GM18873 (cell line): ENCODE measurements around the gene ADAP1.
"Not testable (repeated sequence)": the region's sequence is repeated elsewhere in the genome, so short reads cannot be mapped to it uniquely, and the experiment has no call there.

Experiments
- ATAC-seq: cut with Tn5 transposase; IDR thresholded peaks from one replicate; pipeline ENCODE4 v1.9.1; 2021; ENCODE audit warnings: mild to moderate bottlenecking, moderate library complexity, moderate number of reproducible peaks; ENCODE audit not compliant: unreplicated experiment, low FRiP score

ADAP1 gene

GRCh38 chr7:910931-911431 is 43.5 kb downstream of the ADAP1 start:
- no peak for ATAC-seq

DNA sequence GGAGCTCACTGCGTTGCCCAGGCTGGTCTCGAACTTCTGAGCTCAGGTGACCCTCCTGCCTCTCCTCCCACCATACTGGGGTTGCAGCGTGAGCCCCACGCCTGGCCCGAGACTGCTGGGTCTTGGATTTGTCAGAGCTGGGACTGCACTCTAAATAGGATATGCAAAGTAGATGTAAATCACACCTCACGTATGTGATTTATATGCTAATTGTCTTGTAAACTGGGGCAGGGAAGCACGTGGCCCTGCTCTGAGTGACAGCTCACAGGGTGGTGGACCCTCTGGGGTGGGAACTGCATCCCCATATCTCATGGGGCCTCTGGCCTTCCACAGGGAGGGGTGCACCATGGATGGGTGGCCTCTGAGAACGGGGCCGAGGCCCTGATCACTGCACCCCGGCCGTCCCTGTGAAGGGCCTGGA is 44.0 kb downstream of the ADAP1 start:
- no peak for ATAC-seq

DNA sequence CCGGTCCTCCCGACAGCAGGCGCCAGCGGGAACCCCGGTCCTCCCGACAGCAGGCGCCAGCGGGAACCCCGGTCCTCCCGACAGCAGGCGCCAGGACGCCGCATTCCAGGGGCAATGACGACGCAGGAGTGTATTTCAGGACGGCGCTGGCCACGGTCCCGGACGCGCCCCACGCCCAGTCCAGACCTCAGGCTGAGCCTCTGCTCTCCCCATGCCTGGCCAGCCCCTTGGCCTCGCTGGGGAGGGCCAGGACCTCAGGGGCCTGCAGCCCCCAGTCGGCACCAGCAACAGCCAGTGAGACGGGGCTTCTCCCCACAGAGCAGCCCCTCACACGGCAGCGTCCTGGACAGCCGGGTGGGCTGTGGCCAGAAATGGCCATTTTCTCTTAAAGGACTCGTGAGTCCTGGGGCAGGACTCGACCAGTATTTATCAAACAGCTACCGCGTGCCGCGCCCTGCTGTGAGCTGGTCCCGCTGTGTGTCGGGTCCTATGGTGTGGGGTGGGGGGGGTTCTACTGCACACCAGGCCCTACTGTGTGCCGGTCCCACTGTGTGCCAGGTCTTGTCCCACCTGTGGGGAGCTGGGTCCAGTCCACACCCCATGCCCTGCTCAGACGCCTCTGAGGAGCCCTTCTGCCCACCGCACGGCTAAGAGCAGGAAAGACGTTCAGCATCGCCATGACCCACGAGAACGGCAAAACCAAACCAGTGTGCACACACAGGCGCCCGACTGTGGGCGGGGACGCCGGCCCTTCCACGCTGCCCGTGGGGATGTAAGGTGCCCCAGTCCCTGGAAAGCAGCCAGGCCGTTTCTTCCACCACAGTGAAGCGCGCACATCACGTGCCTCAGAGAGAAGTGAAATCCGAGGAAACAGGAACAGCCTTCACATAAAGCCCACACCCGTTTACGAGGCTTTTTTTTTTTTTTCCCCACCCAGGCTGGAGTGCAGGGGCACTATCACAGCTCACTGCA is 44.8 kb downstream of the ADAP1 start:
- no peak for ATAC-seq

DNA sequence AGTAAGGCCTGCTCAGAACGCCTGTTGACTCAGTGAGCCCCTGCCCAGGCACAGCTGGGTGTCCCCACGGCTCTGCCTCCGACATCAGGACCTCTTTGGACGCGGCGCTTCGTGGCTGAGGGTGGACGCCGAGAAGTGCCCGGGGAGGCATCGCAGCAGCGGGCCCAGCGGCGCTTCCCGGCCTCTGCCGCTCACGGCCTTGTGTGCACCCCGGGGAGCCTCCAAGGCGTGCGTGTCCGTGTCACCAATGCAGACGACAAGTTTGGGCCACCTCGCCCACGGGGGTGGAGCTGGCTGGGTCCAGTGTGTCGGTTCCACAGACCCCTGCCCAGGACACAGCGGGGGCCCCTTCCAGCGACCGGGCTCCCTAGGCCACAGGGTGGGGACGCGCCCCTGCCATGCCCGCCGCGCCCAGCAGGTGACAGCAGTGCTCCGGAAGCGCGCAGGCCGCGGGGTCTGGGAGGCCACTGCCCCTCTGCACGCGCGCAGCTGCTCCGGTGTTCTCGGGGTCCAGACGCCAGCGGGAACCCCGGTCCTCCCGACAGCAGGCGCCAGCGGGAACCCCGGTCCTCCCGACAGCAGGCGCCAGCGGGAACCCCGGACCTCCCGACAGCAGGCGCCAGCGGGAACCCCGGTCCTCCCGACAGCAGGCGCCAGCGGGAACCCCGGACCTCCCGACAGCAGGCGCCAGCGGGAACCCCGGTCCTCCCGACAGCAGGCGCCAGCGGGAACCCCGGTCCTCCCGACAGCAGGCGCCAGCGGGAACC is 45.7 kb downstream of the ADAP1 start:
- not testable (repeated sequence) for ATAC-seq

- ATAC-seq: no peak
These were observed 46.3 kb downstream of the ADAP1 start for GRCh38 chr7:908159-908581.

GRCh38 chr7:907158-907980 is 47.1 kb downstream of the ADAP1 start:
- ATAC-seq: no peak

DNA sequence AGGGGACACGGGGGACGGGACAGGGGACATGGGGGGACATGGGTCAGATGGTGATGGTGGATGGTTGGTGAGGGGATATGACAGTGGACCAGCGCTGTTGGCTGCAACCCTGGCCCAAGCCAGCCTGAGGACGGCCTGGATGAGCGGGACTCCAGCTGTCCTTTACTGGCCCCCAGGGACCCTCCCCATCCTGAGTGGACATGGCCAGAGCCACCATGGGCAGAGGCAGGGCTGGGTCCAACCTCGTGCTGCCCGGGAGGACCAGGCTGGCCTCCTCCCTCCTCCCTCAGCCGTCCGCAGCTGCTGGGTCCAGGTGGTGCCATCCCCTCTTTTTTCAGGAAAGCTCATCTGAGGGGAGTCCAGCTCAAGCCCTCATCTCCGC is 47.7 kb downstream of the ADAP1 start:
- ATAC-seq: no peak

- ATAC-seq: no peak
These were observed 49.6 kb downstream of the ADAP1 start for GRCh38 chr7:904847-905246.

- no peak for ATAC-seq
These were observed 50.3 kb downstream of the ADAP1 start for GRCh38 chr7:903921-904755.

GRCh38 chr7:902996-903395 is 51.5 kb downstream of the ADAP1 start:
- ATAC-seq: no peak

DNA sequence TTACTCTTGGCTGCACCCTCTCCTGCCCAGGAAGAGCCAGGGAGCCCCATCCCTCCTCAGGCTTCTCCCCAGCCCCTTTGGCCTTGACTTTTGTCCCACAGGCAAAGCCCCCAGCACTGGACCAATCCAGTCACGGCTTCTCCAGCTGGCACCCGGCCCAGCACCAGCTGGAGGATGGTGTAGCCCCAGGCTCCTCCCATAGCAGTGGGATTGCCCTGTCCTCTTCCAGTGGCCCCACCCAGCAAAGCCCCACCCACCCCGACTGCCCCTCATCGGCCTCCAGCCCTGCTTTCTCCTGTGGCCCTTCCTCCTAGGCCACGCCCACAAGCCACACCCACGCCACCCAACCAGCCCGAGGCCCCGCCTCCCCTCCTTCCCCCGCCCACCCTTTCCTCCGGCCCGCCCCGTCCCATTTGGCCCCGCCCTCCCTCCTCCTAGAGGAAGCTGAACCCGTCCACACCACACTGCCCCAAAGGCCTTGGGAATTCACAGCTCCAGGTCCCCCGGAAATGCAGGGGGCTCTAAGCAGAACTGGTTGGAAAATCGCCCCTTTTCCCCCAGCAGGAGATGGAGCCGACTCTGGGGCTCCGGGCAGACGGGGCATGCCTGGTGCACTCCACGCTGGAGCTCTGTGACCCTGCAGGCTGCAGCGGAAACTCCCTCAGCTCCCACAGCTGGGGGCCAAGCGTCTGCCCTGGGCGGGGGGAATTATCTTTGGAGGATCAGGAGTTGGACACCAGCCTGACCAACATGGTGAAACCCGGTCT is 52.9 kb downstream of the ADAP1 start:
- no peak for ATAC-seq

GRCh38 chr7:901041-901387 is 53.5 kb downstream of the ADAP1 start:
- no peak for ATAC-seq

DNA sequence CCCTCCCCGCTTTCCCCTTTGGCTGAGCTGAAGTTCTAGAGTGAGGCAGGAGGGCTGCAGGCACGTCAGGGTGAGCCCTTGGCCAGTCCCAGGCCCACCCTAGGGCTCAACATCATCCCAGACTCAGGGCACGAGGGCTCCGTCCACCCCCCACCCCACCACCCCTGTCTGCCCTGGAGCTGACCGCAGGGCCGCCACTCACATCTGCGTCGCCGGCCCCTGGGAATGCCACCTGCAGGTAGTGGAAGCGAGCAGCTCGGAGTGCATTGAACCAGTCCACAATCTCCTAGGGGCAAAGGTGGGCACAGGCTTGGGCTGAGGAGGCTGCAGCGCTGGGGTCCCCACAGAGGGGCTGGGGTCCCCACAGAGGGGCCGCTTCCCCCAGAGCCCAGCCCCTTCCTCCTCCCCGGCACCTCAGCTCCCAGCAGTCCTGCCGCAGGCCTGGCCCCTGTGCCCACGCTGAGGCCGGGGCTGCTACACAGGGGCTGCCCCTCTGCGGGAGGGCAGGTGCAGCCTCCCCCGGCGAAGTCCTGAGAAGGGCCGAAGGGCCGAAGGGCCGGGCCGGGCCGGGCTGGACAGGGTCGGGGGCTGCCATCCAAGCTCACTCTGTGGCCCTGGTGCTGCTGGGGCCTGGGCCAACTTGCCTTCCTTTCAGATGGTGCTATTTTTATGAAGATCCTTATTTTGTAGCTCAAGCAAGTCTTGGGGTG is 54.0 kb downstream of the ADAP1 start:
- no peak for ATAC-seq

DNA sequence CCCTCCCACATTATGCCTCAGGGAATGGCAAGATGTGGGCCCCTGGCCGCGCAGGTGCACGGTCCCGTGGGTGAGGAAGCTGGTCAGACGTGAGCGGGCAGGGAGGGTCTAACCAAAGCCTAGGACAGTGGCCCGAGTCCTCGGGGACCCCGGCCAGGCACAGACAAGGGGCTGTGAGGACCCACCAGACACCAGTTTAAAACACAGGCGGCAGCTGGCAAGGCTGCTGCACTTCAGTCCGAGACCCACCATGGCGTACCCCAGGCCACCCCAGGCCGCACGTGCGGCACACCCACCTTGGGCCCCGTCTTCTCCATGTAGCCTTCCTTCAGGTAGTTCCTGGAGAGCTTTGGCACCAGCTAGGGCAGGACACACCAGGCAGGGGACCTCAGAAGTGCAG is 54.7 kb downstream of the ADAP1 start:
- no peak for ATAC-seq

- ATAC-seq: no peak
These were observed 55.4 kb downstream of the ADAP1 start for GRCh38 chr7:898855-899681.

- no peak for ATAC-seq
These were observed 56.0 kb downstream of the ADAP1 start for GRCh38 chr7:898460-898854.

DNA sequence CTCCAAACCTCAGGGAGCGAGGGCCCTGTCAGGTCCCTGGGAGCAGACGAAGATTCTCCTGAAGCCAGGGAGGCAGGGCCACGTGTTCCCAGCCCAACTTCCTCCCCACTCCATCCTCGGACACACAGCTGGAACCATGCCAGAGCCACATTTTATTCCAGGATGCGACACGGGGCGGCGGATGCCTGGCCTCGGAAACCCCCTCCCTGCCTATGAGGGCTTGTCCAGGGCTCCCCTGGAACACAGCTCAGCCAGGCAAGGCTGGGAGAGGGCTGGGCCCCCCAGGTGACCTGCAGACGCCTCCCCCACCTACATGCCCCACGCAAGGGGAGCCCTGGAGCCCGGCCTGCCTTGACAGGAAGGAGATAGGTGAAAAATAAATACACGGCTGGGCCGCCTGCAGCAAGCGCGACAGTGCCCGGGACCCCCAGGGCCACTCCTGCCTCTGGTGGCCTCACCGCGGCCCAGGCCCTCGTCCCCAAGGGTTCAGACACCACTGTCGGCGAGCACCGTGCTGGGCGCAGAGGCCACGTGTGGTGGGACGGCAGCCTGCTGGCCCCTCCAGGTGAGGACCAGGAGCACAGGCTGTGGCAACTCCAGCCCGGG is 56.6 kb downstream of the ADAP1 start:
- no peak for ATAC-seq
